ENCODE measurements around the gene LACRT. TPM values are rescaled to one million over a fixed set of nuclear protein-coding genes. Genes with fewer than 3 reads are reported as not detected.

The LACRT gene
- total RNA-seq, 1 donor from 2014 or later: not detected

- DNase-seq (ENCODE audit: low read depth): peak; percentile 41
Observed at GRCh38 chr12:54602661-54603060, 32.0 kb downstream of the LACRT start.

GRCh38 chr12:54601841-54602240, 32.9 kb downstream of the LACRT start:
- peak; percentile 64 for DNase-seq (ENCODE audit: low read depth)

- no peak for DNase-seq (ENCODE audit: low read depth)
Observed at GRCh38 chr12:54598970-54599369, 35.7 kb downstream of the LACRT start.

GRCh38 chr12:54596526-54596946, 38.2 kb downstream of the LACRT start:
- DNase-seq (ENCODE audit: low read depth): peak; percentile 77

- DNase-seq (ENCODE audit: low read depth): no peak
Observed at GRCh38 chr12:54595471-54595870, 39.2 kb downstream of the LACRT start.

- DNase-seq (ENCODE audit: low read depth): no peak
Observed at GRCh38 chr12:54593725-54594124, 41.0 kb downstream of the LACRT start.

- DNase-seq (ENCODE audit: low read depth): no peak
Observed at GRCh38 chr12:54593135-54593534, 41.6 kb downstream of the LACRT start.

GRCh38 chr12:54592316-54592715, 42.4 kb downstream of the LACRT start:
- peak; percentile 55 for DNase-seq (ENCODE audit: low read depth)

GRCh38 chr12:54590978-54591591, 43.6 kb downstream of the LACRT start:
- peak; percentile 85 for DNase-seq (ENCODE audit: low read depth)

GRCh38 chr12:54589964-54590363, 44.7 kb downstream of the LACRT start:
- DNase-seq (ENCODE audit: low read depth): no peak

- no peak for DNase-seq (ENCODE audit: low read depth)
Observed at GRCh38 chr12:54588890-54589267, 45.8 kb downstream of the LACRT start.

GRCh38 chr12:54588110-54588889, 46.4 kb downstream of the LACRT start, which contains the start of gene PPP1R1A:
Gene PPP1R1A, minus strand, starts transcription at chr12:54588659. Its CDS starts 171 bp downstream, at chr12:54588488.
- no peak for DNase-seq (ENCODE audit: low read depth)

- DNase-seq (ENCODE audit: low read depth): no peak
Observed at GRCh38 chr12:54587315-54587873, 47.3 kb downstream of the LACRT start.

- no peak for DNase-seq (ENCODE audit: low read depth)
Observed at GRCh38 chr12:54586620-54587019, 48.1 kb downstream of the LACRT start.

GRCh38 chr12:54585243-54585642, 49.5 kb downstream of the LACRT start:
- no peak for DNase-seq (ENCODE audit: low read depth)

- no peak for DNase-seq (ENCODE audit: low read depth)
Observed at GRCh38 chr12:54584128-54584527, 50.6 kb downstream of the LACRT start.

GRCh38 chr12:54583726-54584125, 51.0 kb downstream of the LACRT start:
- no peak for DNase-seq (ENCODE audit: low read depth)

- no peak for DNase-seq (ENCODE audit: low read depth)
Observed at GRCh38 chr12:54581412-54581811, 53.3 kb downstream of the LACRT start.
